ENCODE measurements around the gene ATP4B.

Gene ATP4B

DNA sequence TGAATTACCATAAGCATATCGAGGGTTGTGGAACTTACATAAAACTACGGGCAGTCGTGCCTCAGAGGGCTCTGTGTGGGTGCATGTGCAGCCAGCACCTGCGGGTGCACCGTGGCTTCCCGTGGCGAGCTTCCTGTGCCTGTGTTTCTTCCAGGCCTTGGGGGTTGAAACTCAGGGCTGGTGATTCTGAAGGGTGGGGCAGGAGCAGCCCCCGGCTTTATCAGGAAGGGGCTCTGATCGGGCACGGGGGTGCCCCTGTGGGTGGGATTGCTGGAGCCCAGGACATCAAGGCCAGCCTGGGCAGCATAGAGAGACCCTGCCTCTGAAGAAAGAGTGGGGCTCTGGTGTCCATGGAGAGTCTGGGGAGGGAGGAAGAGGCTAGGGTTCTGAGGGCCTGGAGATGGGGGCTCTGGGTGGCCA, 11.1 kb downstream of the ATP4B start:
- TF ChIP-seq, protein P1, sequence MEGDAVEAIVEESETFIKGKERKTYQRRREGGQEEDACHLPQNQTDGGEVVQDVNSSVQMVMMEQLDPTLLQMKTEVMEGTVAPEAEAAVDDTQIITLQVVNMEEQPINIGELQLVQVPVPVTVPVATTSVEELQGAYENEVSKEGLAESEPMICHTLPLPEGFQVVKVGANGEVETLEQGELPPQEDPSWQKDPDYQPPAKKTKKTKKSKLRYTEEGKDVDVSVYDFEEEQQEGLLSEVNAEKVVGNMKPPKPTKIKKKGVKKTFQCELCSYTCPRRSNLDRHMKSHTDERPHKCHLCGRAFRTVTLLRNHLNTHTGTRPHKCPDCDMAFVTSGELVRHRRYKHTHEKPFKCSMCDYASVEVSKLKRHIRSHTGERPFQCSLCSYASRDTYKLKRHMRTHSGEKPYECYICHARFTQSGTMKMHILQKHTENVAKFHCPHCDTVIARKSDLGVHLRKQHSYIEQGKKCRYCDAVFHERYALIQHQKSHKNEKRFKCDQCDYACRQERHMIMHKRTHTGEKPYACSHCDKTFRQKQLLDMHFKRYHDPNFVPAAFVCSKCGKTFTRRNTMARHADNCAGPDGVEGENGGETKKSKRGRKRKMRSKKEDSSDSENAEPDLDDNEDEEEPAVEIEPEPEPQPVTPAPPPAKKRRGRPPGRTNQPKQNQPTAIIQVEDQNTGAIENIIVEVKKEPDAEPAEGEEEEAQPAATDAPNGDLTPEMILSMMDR (conservative IDR thresholded peaks at IDR 0.05; ENCODE audit: low read depth, low read length), result no peak
- DNase-seq (ENCODE audit: low read depth), result no peak
- H3K4me3 ChIP-seq (ENCODE audit: low read length), result no peak overlapping the region

DNA sequence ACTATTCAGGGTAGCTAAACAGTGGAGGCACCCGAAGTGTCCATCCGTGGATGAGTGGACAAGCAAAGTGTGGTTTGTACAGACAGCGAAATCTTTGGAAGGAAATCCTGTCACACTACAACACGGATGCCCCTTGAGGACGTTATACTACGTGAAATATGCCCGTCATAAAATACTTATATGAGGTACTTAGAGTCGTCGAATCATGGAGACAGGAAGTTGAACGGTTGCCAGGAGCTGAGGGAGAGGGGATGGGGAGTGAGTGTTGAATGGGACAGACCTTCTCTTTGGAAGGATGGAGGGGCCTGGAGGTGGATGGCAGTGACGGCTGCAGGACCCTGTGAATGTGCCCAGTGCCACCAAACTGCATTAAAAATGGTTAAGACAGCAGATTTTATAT, 11.6 kb downstream of the ATP4B start:
- H3K4me3 ChIP-seq (ENCODE audit: low read length), result no peak overlapping the region
- DNase-seq (ENCODE audit: low read depth), result no peak
- TF ChIP-seq, protein P1 (conservative IDR thresholded peaks at IDR 0.05; ENCODE audit: low read depth, low read length), result no peak

DNA sequence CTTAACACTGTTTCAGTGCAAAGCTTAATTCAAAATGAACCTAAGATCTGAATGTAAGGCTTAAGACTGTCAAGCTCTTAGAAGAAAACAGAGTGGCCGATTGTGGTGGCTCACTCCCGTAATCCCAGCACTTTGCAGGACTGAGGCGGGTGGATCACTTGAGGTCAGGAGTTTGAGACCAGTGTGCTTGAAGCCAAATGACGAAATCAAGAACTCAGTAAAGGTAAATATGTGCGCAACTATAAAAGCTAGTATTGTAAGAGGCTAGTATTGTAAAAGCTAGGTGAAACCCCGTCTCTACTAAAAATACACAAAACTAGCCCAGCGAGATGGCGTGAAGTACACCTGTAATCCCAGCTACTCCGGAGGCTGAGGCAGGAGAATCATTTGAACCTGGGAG, 12.7 kb downstream of the ATP4B start:
- no peak for DNase-seq (ENCODE audit: low read depth)
- TF ChIP-seq, protein P1 (conservative IDR thresholded peaks at IDR 0.05; ENCODE audit: low read depth, low read length), result no peak
- no peak overlapping the region for H3K4me3 ChIP-seq (ENCODE audit: low read length)

DNA sequence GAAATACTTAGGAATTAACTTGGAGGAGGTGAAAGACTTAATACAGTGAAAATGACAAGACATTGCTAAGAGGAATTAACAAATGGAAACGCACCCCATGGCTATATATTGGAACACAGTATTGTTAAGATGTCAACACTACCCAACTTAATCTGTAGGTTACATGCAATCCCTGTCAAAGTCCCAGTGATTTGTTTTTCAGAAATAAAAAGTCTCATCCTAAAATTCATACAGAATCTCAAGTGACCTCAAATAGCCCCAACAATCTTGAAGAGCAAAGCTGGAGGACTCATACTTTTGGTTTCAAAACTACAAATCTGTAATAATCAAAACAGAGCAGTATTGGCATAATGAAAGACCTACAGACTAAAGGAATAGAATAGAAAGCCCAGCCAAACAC, 13.2 kb downstream of the ATP4B start:
- H3K4me3 ChIP-seq (ENCODE audit: low read length), result no peak overlapping the region
- TF ChIP-seq, protein P1 (conservative IDR thresholded peaks at IDR 0.05; ENCODE audit: low read depth, low read length), result no peak
- no peak for DNase-seq (ENCODE audit: low read depth)

DNA sequence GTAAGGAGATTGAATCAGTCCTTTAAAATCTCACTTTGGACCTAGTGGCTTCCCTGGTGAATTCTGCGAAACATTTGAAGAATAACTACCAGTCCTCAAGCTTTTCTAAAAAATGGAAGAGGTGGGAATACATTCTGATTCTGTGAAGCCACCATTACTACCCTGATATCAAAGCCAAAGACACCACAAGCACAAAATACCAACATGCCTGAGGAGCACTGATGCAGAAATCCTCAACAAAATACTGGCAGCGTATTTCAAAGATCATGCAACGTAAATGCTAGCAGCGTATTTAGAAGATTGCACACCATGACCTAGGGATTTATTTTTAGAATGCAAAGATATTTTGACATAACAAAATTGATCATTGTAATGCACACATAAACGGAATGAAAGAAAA, 14.4 kb downstream of the ATP4B start:
- TF ChIP-seq, protein P1 (conservative IDR thresholded peaks at IDR 0.05; ENCODE audit: low read depth, low read length), result no peak
- H3K4me3 ChIP-seq (ENCODE audit: low read length), result no peak overlapping the region
- peak; percentile 63 for DNase-seq (ENCODE audit: low read depth)

DNA sequence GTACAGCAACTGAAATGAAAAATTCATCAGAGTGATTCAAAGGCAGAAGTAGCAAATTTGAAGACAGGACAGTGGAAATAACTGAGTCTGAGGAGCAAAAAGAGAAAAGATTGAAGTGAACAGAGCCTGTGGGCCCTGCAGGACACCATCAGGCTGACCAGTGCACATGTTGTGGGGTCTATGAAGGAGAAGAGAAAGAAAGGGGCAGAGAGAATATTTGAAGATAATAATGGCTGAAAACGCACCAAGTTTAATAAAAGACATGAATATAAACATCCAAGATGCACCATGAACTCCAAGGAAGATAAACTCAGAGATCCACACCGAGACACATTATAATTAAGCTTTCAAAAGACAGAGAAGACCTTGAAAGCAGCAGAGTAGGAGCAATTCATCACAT, 15.4 kb downstream of the ATP4B start:
- H3K4me3 ChIP-seq (ENCODE audit: low read length), result no peak overlapping the region
- DNase-seq (ENCODE audit: low read depth), result no peak
- TF ChIP-seq, protein P1 (conservative IDR thresholded peaks at IDR 0.05; ENCODE audit: low read depth, low read length), result no peak

DNA sequence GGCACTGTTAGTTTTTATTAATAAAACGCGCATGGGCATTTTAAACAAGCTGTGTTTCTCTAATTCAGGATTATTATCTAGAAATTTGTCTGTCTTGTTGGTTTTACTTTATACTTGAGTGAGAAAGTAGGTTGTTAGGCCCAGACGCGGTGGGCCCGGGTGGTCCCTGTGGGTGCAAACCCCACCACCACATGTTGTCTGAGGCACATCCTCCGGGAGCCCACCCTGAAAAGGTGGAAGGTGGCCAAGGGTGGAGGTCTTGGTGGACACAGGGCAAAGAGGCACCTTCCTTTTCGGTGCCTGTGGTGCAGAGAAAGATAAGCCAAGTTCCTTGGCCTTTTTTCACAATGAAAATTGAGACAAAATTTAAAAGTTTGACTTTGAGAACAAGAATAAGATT, 16.6 kb downstream of the ATP4B start:
- TF ChIP-seq, protein P1 (conservative IDR thresholded peaks at IDR 0.05; ENCODE audit: low read depth, low read length), result no peak
- DNase-seq (ENCODE audit: low read depth), result no peak
- H3K4me3 ChIP-seq (ENCODE audit: low read length), result no peak overlapping the region
